ENCODE data around the gene MAGEA9B. TPM values are rescaled to one million over a fixed set of nuclear protein-coding genes. Genes with fewer than 3 reads are reported as not detected.
A peak's percentile ranks its signal among the peaks of the same experiment; 100 is the strongest.

The MAGEA9B gene
- total and polyA plus RNA-seq, 2 of the 4 experiments (the other 2 are of a cell fraction) = not detected

GRCh38 chrX:149570668-149571067 is 16.6 kb downstream of the MAGEA9B start:
- H4K5ac ChIP-seq (ENCODE audit: low read depth, low read length) = no peak overlapping the region
- no peak overlapping the region for H3K23ac ChIP-seq (ENCODE audit: low read depth, low read length)
- H2BK120ac ChIP-seq (ENCODE audit: low read depth, low read length) = no peak overlapping the region
- no peak overlapping the region for H3K4ac ChIP-seq (ENCODE audit: low read depth, low read length)
- no peak overlapping the region for H2AFZ ChIP-seq (replicated peaks; ENCODE audit: low read length, poor library complexity)
- H3K4me1 ChIP-seq (ENCODE audit: control insufficient read depth, insufficient read depth, low read length) = no peaks in the 10 kb centered on the region
- no peak overlapping the region for H2BK5ac ChIP-seq (ENCODE audit: low read depth, low read length, poor library complexity, severe bottlenecking)
- H3K9me3 ChIP-seq (ENCODE audit: control insufficient read depth, insufficient read depth, low read length) = no peaks in the 10 kb centered on the region
- no peak overlapping the region for H2AK5ac ChIP-seq (ENCODE audit: low read depth, low read length)
- TF ChIP-seq CEBPB (IDR thresholded peaks at IDR 0.05; ENCODE audit: low read depth, low read length) (peak; percentile 70), RCOR1 (IDR thresholded peaks at IDR 0.05; ENCODE audit: insufficient replicate concordance, low read length) (no peak), ELK1 (IDR thresholded peaks at IDR 0.05; ENCODE audit: borderline replicate concordance, low read depth, low read length) (no peak), CTCF (conservative IDR thresholded peaks at IDR 0.05; ENCODE audit: low read depth, low read length) (no peak)
- no peaks in the 10 kb centered on the region for H4K20me1 ChIP-seq (ENCODE audit: insufficient read depth, low read length)
- H4K91ac ChIP-seq (ENCODE audit: insufficient read depth, low read depth, low read length) = no peak overlapping the region
- dilution Hi-C loops (cut with HindIII; ENCODE audit: low sequenced_read_pairs, unreplicated experiment) (no loop called here), intact Hi-C loops (cut with micrococcal nuclease) (no loop called here), in situ Hi-C loops (cut with MboI; ENCODE audit: low sequenced_read_pairs) (no loop called here)
- no peak overlapping the region for H3K4me3 ChIP-seq (ENCODE audit: insufficient read depth, low read depth, low read length)
- H2BK20ac ChIP-seq (ENCODE audit: low read depth, low read length) = no peak overlapping the region
- ChIA-PET CTCF (no interaction called here), POLR2A (ENCODE audit: unreplicated experiment) (no interaction called here)
- no peak overlapping the region for H3K9ac ChIP-seq (ENCODE audit: low read depth, low read length)
- no peak overlapping the region for H3K4me2 ChIP-seq (ENCODE audit: low read depth, low read length)
- no TSS peak for BruUV-seq (replicated peaks)
- no peak overlapping the region for H3K18ac ChIP-seq (ENCODE audit: low read depth, low read length)
- H3K27ac ChIP-seq (ENCODE audit: insufficient read depth, low read length) = no peak overlapping the region
- peaks cover 5% of the 10 kb centered on the region for H3K27me3 ChIP-seq (ENCODE audit: control insufficient read depth, insufficient read depth, low read length)
- no peaks in the 10 kb centered on the region for H3K36me3 ChIP-seq (ENCODE audit: control insufficient read depth, insufficient read depth, low read length)
- H3K14ac ChIP-seq (replicated peaks; ENCODE audit: low read depth, low read length) = no peak overlapping the region
- no peak overlapping the region for H2BK15ac ChIP-seq (ENCODE audit: low read depth, low read length)
- H3K9me1 ChIP-seq (ENCODE audit: insufficient read depth, low read length) = no peaks in the 10 kb centered on the region
- H4K8ac ChIP-seq (ENCODE audit: low read depth in 2 of 2, low read length in 2 of 2) = no peak overlapping the region
- 50% methylated on average over 1 of the region's 6 CpGs; no CpG with 5 or more reads in 1 of the 2 experiments for WGBS, 2 experiments (ENCODE audit: extremely low coverage in 2 of 2, insufficient read length in 1 of 2)
- ATAC-seq (ENCODE audit: low read depth) = peak; percentile 88
- peak; percentile 86 for DNase-seq
- H3K56ac ChIP-seq (ENCODE audit: extremely low read depth, insufficient read depth, low read length) = no peak overlapping the region
- no peak overlapping the region for H2AK9ac ChIP-seq (replicated peaks; ENCODE audit: low read depth, low read length, poor library complexity)
- H3K79me1 ChIP-seq (ENCODE audit: low read depth in 1 of 2, low read length in 2 of 2) = no peaks in the 10 kb centered on the region
